ENCODE measurements around the gene TSPAN5.

TSPAN5 gene

GRCh38 chr4:98686847-98687246 is 28.4 kb upstream of the TSPAN5 start:
- H3K36me3 ChIP-seq (ENCODE audit: control insufficient read depth, insufficient read depth, low read length), result no peaks in the 10 kb centered on the region
- no peak overlapping the region for H3K4me3 ChIP-seq (replicated peaks; ENCODE audit: low read depth, low read length)
- no peak for DNase-seq (ENCODE audit: extremely low read depth, insufficient read length)
- no peak for TF ChIP-seq CTCF (IDR thresholded peaks at IDR 0.05; ENCODE audit: insufficient read depth, low read length, poor library complexity, severe bottlenecking)
- H3K27me3 ChIP-seq (replicated peaks; ENCODE audit: control insufficient read depth, insufficient read depth, low read length), result no peaks in the 10 kb centered on the region

- no peaks in the 10 kb centered on the region for H3K36me3 ChIP-seq (ENCODE audit: control insufficient read depth, insufficient read depth, low read length)
- no peak overlapping the region for H3K4me3 ChIP-seq (replicated peaks; ENCODE audit: low read depth, low read length)
- no peak for DNase-seq (ENCODE audit: extremely low read depth, insufficient read length)
- H3K27me3 ChIP-seq (replicated peaks; ENCODE audit: control insufficient read depth, insufficient read depth, low read length), result no peaks in the 10 kb centered on the region
- no peak for TF ChIP-seq CTCF (IDR thresholded peaks at IDR 0.05; ENCODE audit: insufficient read depth, low read length, poor library complexity, severe bottlenecking)
These were observed 27.8 kb upstream of the TSPAN5 start for GRCh38 chr4:98686043-98686707.

- no peak for TF ChIP-seq CTCF (IDR thresholded peaks at IDR 0.05; ENCODE audit: insufficient read depth, low read length, poor library complexity, severe bottlenecking)
- Histone ChIP-seq H3K36me3 (ENCODE audit: control insufficient read depth, insufficient read depth, low read length) (no peaks in the 10 kb centered on the region), H3K4me3 (replicated peaks; ENCODE audit: low read depth, low read length) (no peak overlapping the region), H3K27me3 (replicated peaks; ENCODE audit: control insufficient read depth, insufficient read depth, low read length) (no peaks in the 10 kb centered on the region)
- DNase-seq (ENCODE audit: extremely low read depth, insufficient read length), result no peak
These were observed 27.0 kb upstream of the TSPAN5 start for GRCh38 chr4:98685225-98686042.

- no peak for TF ChIP-seq CTCF (IDR thresholded peaks at IDR 0.05; ENCODE audit: insufficient read depth, low read length, poor library complexity, severe bottlenecking)
- DNase-seq (ENCODE audit: extremely low read depth, insufficient read length), result no peak
- no peaks in the 10 kb centered on the region for H3K36me3 ChIP-seq (ENCODE audit: control insufficient read depth, insufficient read depth, low read length)
- no peak overlapping the region for H3K4me3 ChIP-seq (replicated peaks; ENCODE audit: low read depth, low read length)
- no peaks in the 10 kb centered on the region for H3K27me3 ChIP-seq (replicated peaks; ENCODE audit: control insufficient read depth, insufficient read depth, low read length)
These were observed 24.3 kb upstream of the TSPAN5 start for GRCh38 chr4:98682719-98683118.

GRCh38 chr4:98680806-98681205 is 22.4 kb upstream of the TSPAN5 start:
- H3K36me3 ChIP-seq (ENCODE audit: control insufficient read depth, insufficient read depth, low read length), result no peaks in the 10 kb centered on the region
- DNase-seq (ENCODE audit: extremely low read depth, insufficient read length), result no peak
- no peak for TF ChIP-seq CTCF (IDR thresholded peaks at IDR 0.05; ENCODE audit: insufficient read depth, low read length, poor library complexity, severe bottlenecking)
- H3K27me3 ChIP-seq (replicated peaks; ENCODE audit: control insufficient read depth, insufficient read depth, low read length), result no peaks in the 10 kb centered on the region
- no peak overlapping the region for H3K4me3 ChIP-seq (replicated peaks; ENCODE audit: low read depth, low read length)

Measured in GM06990 (cell line).